IMR-90 (cell line): ENCODE results near the gene LRRC55. TPM values are rescaled to one million over a fixed set of nuclear protein-coding genes. Genes with fewer than 3 reads are reported as not detected.

Source experiments
- ATAC-seq: fragments of 200-7000 bp; cut with Tn5 transposase; 2 replicates; pipeline ENCODE4 v1.9.1; 2020; ENCODE audit warnings: low read depth, mild to moderate bottlenecking, moderate library complexity
- BruUV-seq: library from RNA; stranded (reverse); fragments of 400-500 nt; replicated peaks from 2 replicates; lab custom pipeline; 2021; lab: Mats Ljungman, UMichigan
- CTCF ChIA-PET: fragments of 300-600 bp; formaldehyde crosslinking; extraction: SDS; loops from one replicate; lab custom pipeline; 2021; ENCODE audit warnings: antibody characterized with exemption; lab: Yijun Ruan, JAX
- POLR2A ChIA-PET: fragments of 300-600 bp; sonication (Branson Sonifier 250); formaldehyde crosslinking; loops from one replicate; lab custom pipeline; 2022; ENCODE audit warnings: antibody characterized with exemption; ENCODE audit not compliant: unreplicated experiment; lab: Charles Lee
- DNase-seq: peaks from one replicate; pipeline ENCODE4 v3.0.0; 2013
- H2AFZ ChIP-seq: replicated peaks from 2 replicates; pipeline ENCODE3; 2013; ENCODE audit warnings: low read length, mild to moderate bottlenecking; ENCODE audit not compliant: poor library complexity
- H2AK5ac ChIP-seq: 2 replicates; pipeline ENCODE4 v1.6.1; 2013; ENCODE audit warnings: low read depth, low read length, inconsistent platforms
- H2AK9ac ChIP-seq: replicated peaks from 2 replicates; pipeline ENCODE3; 2013; ENCODE audit warnings: mild to moderate bottlenecking, low read depth, low read length, moderate library complexity; ENCODE audit not compliant: poor library complexity
- H2BK120ac ChIP-seq: 2 replicates; pipeline ENCODE4 v1.6.1; 2013; ENCODE audit warnings: low read depth, low read length, inconsistent platforms
- H2BK15ac ChIP-seq: 3 replicates; pipeline ENCODE4 v1.6.1; 2013; ENCODE audit warnings: low read depth, low read length, inconsistent platforms
- H2BK20ac ChIP-seq: 2 replicates; pipeline ENCODE4 v1.6.1; 2013; ENCODE audit warnings: low read depth, mild to moderate bottlenecking, inconsistent platforms, low read length, moderate library complexity
- H2BK5ac ChIP-seq: 2 replicates; pipeline ENCODE4 v1.6.1; 2013; ENCODE audit warnings: mild to moderate bottlenecking, low read depth, low read length, inconsistent platforms; ENCODE audit not compliant: poor library complexity, severe bottlenecking
- H3K14ac ChIP-seq: replicated peaks from 2 replicates; pipeline ENCODE4 v1.6.1; 2013; ENCODE audit warnings: low read depth, low read length, inconsistent platforms
- H3K18ac ChIP-seq: 2 replicates; pipeline ENCODE4 v1.6.1; 2013; ENCODE audit warnings: low read depth, low read length, control low read depth
- H3K23ac ChIP-seq: 2 replicates; pipeline ENCODE4 v1.6.1; 2013; ENCODE audit warnings: low read depth, low read length, inconsistent platforms
- H3K27ac ChIP-seq: 2 replicates; pipeline ENCODE4 v1.5.1; 2013; ENCODE audit warnings: mild to moderate bottlenecking, control low read depth, low read length; ENCODE audit not compliant: insufficient read depth
- H3K27me3 ChIP-seq: 2 replicates; pipeline ENCODE4 v1.6.1; 2013; ENCODE audit warnings: low read length; ENCODE audit not compliant: control insufficient read depth, insufficient read depth
- H3K36me3 ChIP-seq: 2 replicates; pipeline ENCODE4 v1.6.1; 2013; ENCODE audit warnings: low read length, mixed read lengths; ENCODE audit not compliant: control insufficient read depth, insufficient read depth
- H3K4ac ChIP-seq: 2 replicates; pipeline ENCODE4 v1.6.1; 2013; ENCODE audit warnings: low read depth, low read length, inconsistent platforms
- H3K4me1 ChIP-seq: 2 replicates; pipeline ENCODE4 v1.6.1; 2013; ENCODE audit warnings: low read length, mixed read lengths; ENCODE audit not compliant: control insufficient read depth, insufficient read depth
- H3K4me2 ChIP-seq: 2 replicates; pipeline ENCODE4 v1.6.1; 2013; ENCODE audit warnings: low read depth, mild to moderate bottlenecking, control low read depth, low read length, moderate library complexity
- H3K4me3 ChIP-seq: 2 replicates; pipeline ENCODE4 v1.5.1; 2013; ENCODE audit warnings: low read depth, mild to moderate bottlenecking, control low read depth, low read length, moderate library complexity; ENCODE audit not compliant: insufficient read depth
- H3K56ac ChIP-seq: 2 replicates; pipeline ENCODE4 v1.6.1; 2013; ENCODE audit warnings: low read length, inconsistent platforms; ENCODE audit not compliant: insufficient read depth; ENCODE audit errors: extremely low read depth
- H3K79me1 ChIP-seq, 2 experiments: 2 replicates each; pipeline ENCODE4 v1.6.1; 2013; ENCODE audit warnings: low read length in 2 of 2, inconsistent platforms in 1 of 2, low read depth in 1 of 2
- H3K9ac ChIP-seq: 2 replicates; pipeline ENCODE4 v1.6.1; 2013; ENCODE audit warnings: low read depth, low read length, control low read depth
- H3K9me1 ChIP-seq: 2 replicates; pipeline ENCODE4 v1.6.1; 2013; ENCODE audit warnings: low read length, inconsistent platforms; ENCODE audit not compliant: insufficient read depth
- H3K9me3 ChIP-seq: 2 replicates; pipeline ENCODE4 v1.6.1; 2013; ENCODE audit warnings: low read length; ENCODE audit not compliant: control insufficient read depth, insufficient read depth
- H4K20me1 ChIP-seq: 2 replicates; pipeline ENCODE4 v1.6.1; 2013; ENCODE audit warnings: low read length, inconsistent platforms; ENCODE audit not compliant: insufficient read depth
- H4K5ac ChIP-seq: 2 replicates; pipeline ENCODE4 v1.6.1; 2013; ENCODE audit warnings: mild to moderate bottlenecking, low read depth, low read length, control low read depth
- H4K8ac ChIP-seq, 2 experiments: 2 replicates each; pipeline ENCODE4 v1.6.1; 2013; ENCODE audit warnings: low read depth in 2 of 2, low read length in 2 of 2, control low read depth in 1 of 2, inconsistent platforms in 1 of 2
- H4K91ac ChIP-seq: 2 replicates; pipeline ENCODE4 v1.6.1; 2013; ENCODE audit warnings: low read depth, low read length, inconsistent platforms; ENCODE audit not compliant: insufficient read depth
- CHD1 ChIP-seq: IDR thresholded peaks from 2 replicates; pipeline ENCODE4 v1.6.1; 2012; ENCODE audit warnings: low read depth, low read length, improper control_type of control experiment
- ELK1 ChIP-seq: fragments of 150-350 bp; IDR thresholded peaks from 2 replicates; pipeline ENCODE4 v1.6.1; 2016; ENCODE audit warnings: low read depth, mild to moderate bottlenecking, low read length, moderate library complexity, borderline replicate concordance
- RAD21 ChIP-seq: IDR thresholded peaks from 2 replicates; pipeline ENCODE4 v1.6.1; 2012; ENCODE audit warnings: low read length, improper control_type of control experiment
- RCOR1 ChIP-seq: IDR thresholded peaks from 2 replicates; pipeline ENCODE4 v1.6.1; 2012; ENCODE audit warnings: mild to moderate bottlenecking, low read length, improper control_type of control experiment; ENCODE audit not compliant: insufficient replicate concordance
- WGBS, 2 experiments: methylation state at CpG; one replicate each; pipeline versions ENCODE4 v1.1.5 to v1.1.7; 2013; ENCODE audit warnings: missing lambda C conversion rate in 2 of 2; ENCODE audit not compliant: insufficient read length in 1 of 2; ENCODE audit errors: extremely low coverage in 2 of 2; 5-methylcytosine and 5-hydroxymethylcytosine counted together
- dilution Hi-C: fragments of 300-500 bp; cut with HindIII; formaldehyde crosslinking; loops from one replicate; pipeline ENCODE4 v1.14.3; 2018; ENCODE audit warnings: low sequenced_read_pairs; ENCODE audit not compliant: unreplicated experiment
- in situ Hi-C: fragments of 300-500 bp; cut with MboI; formaldehyde crosslinking; loops from 3 replicates; pipeline ENCODE4 v1.14.3; 2019; ENCODE audit warnings: low sequenced_read_pairs, inconsistent platforms, mixed read lengths
- intact Hi-C: fragments of 100-400 bp; cut with micrococcal nuclease; formaldehyde crosslinking; loops from 2 replicates; pipeline ENCODE4 v1.10.0; 2022
- polyA plus RNA-seq, 3 experiments: library from polyadenylated mRNA; depleted of rRNA; stranded (reverse); fragments of >200 nt; gene quantifications; 2 replicates each; pipeline ENCODE4 v1.2.3, GENCODE V29; 2012; ENCODE audit warnings: low replicate concordance in 1 of 3
- total RNA-seq: library from RNA; depleted of rRNA; stranded (reverse); fragments of >200 nt; gene quantifications from 2 replicates; pipeline ENCODE4 v1.2.3, GENCODE V29; 2012
- TF ChIP-seq, protein P1 (sequence below): fragments of 150-350 bp; IDR thresholded peaks from 2 replicates; pipeline ENCODE4 v1.6.1; 2017; ENCODE audit warnings: mild to moderate bottlenecking, antibody characterized with exemption, low read length, low read depth

Gene LRRC55
- total and polyA plus RNA-seq, 2 of the 4 experiments (the other 2 are of a cell fraction), result not detected

DNA sequence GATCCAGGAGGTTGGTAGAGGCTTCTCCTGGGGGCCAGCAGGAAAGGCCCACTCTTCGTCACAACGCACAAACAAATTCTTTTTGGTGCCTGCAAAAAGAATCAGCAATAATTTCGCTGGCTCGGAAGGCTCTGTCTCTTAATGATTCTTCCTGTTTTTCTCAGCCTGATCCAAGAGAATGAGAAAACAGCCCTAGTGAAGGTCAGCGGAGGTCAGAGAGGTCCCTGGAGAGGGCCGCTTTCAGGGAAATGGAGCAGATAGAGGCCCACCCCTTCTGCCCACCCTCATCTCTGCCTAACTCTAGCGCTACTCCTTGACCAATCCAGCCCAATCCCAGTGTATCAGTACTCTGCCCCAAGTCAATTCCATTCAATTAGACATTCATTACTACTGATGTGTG is 19.2 kb downstream of the LRRC55 start:
- ATAC-seq, result no peak
- H4K8ac ChIP-seq, result no peak overlapping the region
- H3K4me3 ChIP-seq, result no peak overlapping the region
- H2BK5ac ChIP-seq, result no peak overlapping the region
- in situ Hi-C loops (no loop called here), intact Hi-C loops (no loop called here), dilution Hi-C loops (no loop called here)
- H3K36me3 ChIP-seq, result no peaks in the 10 kb centered on the region
- no peak for DNase-seq
- no peak overlapping the region for H2AFZ ChIP-seq
- no peak overlapping the region for H3K56ac ChIP-seq
- H3K9ac ChIP-seq, result no peak overlapping the region
- ChIA-PET CTCF (no interaction called here), POLR2A (no interaction called here)
- no peak overlapping the region for H3K14ac ChIP-seq
- whole genome bisulfite sequencing, 2 experiments, result 73% methylated on average over 2 of the region's 7 CpGs; no CpG with 5 or more reads in 1 of the 2 experiments
- H2AK5ac ChIP-seq, result no peak overlapping the region
- H2BK20ac ChIP-seq, result no peak overlapping the region
- H3K23ac ChIP-seq, result no peak overlapping the region
- no peak overlapping the region for H2BK15ac ChIP-seq
- H3K79me1 ChIP-seq, result no peaks in the 10 kb centered on the region
- no peaks in the 10 kb centered on the region for H3K9me3 ChIP-seq
- no peak overlapping the region for H3K18ac ChIP-seq
- no peak overlapping the region for H4K5ac ChIP-seq
- peaks cover 36% of the 10 kb centered on the region for H3K27me3 ChIP-seq
- no peak overlapping the region for H3K27ac ChIP-seq
- H4K91ac ChIP-seq, result no peak overlapping the region
- no peak overlapping the region for H3K4ac ChIP-seq
- no peak overlapping the region for H2AK9ac ChIP-seq
- H3K4me2 ChIP-seq, result no peak overlapping the region
- H4K20me1 ChIP-seq, result no peaks in the 10 kb centered on the region
- no peak overlapping the region for H2BK120ac ChIP-seq
- no peaks in the 10 kb centered on the region; the same call in 1 of the 2 replicates for H3K4me1 ChIP-seq
- H3K9me1 ChIP-seq, result peaks cover 3% of the 10 kb centered on the region; the same call in 1 of the 2 replicates
- TF ChIP-seq CHD1 (no peak), ELK1 (no peak), RCOR1 (no peak), RAD21 (no peak)
- TF ChIP-seq, protein P1, sequence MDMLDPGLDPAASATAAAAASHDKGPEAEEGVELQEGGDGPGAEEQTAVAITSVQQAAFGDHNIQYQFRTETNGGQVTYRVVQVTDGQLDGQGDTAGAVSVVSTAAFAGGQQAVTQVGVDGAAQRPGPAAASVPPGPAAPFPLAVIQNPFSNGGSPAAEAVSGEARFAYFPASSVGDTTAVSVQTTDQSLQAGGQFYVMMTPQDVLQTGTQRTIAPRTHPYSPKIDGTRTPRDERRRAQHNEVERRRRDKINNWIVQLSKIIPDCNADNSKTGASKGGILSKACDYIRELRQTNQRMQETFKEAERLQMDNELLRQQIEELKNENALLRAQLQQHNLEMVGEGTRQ, result no peak
- BruUV-seq, result no TSS peak
